HL-60/S4 (cell line): Measurements from ENCODE around the gene MATR3.
"Not testable (repeated sequence)": the region's sequence is repeated elsewhere in the genome, so short reads cannot be mapped to it uniquely, and the experiment has no call there.

Source experiments
- in situ Hi-C: fragments of 300-500 bp; cut with MboI; formaldehyde crosslinking; loops from 2 replicates; pipeline ENCODE4 v1.14.3; 2022; ENCODE audit warnings: low sequenced_read_pairs

MATR3 gene

DNA sequence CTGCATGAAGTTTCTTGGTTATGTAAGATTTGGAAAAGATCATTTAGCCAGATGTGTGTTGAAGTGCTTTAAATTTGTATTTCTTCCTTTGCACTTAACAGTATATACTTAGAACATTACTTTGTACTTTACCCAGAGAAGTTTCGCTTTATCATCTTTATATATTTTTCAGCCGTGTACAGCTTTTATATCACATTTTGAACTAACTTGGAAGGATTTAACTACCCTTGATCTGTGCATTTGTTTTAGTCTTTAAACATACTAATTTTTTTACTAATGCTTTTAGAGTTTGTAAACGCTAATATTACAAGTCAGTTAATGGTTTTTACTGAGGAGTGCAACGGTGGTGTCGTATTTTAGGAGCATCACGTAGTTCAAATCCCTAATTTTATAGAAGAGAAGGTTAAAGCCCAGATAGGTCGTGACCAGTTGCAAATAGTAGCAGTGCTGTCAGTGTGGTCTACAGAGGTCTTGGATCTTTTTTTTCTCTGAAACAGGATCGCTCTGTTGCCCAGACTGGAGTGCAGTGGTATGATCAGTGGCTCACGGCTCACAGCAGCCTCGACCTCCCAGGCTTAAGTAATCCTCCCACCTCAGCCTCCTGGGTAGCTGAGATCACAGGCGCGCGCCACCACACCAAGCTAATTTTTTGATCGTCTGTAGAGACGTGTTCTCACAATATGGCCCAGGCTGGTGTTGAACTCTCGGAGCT, 2.0 kb downstream of the MATR3 start:
- in situ Hi-C loops, result no loop called here

GRCh38 chr5:139296198-139296597, 2.7 kb downstream of the MATR3 start:
- in situ Hi-C loops, result no loop called here

GRCh38 chr5:139296862-139297326, 3.4 kb downstream of the MATR3 start:
- in situ Hi-C loops, result no loop called here

DNA sequence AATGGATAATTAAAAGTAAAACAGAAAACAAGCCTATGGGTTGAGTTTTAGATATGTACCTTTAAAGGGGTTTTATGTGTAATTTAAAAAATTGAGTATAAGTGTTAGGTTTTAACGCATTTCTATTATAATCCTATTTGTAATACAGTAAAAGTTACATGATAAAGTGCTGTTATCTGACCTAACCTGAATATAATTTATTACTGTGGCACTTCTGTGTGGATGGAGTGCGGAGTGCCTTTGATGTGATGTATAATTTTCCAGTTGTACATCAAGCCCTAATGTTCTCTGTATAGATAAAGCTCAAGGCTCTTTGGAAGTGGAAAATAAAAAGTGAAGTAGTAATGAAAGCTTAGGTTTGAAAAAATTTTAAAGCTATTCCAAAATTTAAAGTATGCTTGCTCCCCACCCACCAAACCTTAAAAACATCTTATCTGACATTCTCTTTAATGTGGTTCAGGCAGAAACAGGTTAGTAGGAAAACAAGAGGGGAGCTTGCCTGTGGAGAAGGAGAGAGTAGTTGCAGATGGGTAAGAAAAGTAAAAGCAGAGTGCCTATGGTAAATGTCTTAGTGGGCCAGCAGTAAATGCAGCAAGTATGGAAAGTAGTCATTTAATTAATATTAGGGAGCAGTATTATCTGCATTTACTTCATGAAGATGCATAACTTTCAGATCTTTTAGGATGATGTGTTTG, 4.0 kb downstream of the MATR3 start:
- in situ Hi-C loops, result no loop called here

DNA sequence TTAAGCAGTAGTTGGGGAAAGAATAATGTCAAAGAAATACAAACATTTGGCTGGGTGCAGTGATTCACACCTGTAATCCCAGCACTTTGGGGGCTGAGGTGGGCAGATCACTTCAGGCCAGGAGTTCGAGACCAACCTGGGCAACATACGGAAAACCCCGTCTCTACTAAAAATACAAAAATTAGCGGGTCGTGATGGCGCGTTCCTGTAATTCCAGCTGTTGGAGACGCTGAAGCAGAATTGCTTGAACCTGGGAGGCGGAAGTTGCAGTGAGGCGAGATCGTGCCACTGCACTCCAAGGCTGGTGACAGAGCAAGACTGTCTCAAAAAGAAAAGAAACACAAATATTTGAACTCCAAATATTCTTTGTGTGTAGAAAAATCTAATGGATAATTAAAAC, 4.7 kb downstream of the MATR3 start:
- in situ Hi-C loops, result no loop called here

- in situ Hi-C loops, result no loop called here
Measured at GRCh38 chr5:139299486-139299885, 5.9 kb downstream of the MATR3 start.

DNA sequence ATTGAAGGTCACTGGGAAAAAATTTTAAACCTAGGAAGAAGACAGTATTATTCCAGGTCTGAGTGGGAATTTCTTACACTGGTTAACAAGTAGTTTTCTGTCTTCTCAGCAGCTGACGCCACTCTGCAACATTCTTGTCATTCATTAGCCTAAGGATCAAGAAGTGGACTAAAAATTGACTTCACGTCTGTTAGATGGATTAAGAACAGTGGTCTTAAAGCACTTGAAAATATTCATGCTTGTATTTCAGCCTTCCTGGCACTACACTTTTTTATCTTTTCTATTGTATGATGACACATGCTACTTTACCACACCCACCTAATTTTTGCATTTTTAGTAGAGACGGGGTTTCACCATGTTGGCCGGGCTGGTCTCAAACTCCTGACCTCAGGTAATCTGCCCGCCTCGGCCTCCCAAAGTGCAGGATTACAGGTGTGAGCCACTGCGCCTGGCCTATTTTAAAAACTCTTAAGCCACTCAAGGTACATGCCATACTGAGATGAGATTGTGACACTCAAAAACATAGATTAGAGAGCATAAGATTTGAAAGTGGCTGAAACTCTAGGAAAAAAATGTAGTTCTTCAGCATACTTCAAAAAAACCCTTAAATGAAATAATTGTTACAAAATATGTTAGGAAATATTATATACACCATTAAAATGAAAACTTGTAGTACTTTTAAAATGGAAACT, 8.4 kb downstream of the MATR3 start:
- in situ Hi-C loops, result no loop called here

- in situ Hi-C loops, result no loop called here
Measured at GRCh38 chr5:139304391-139305324, 11.1 kb downstream of the MATR3 start.

GRCh38 chr5:139306197-139306596, 12.7 kb downstream of the MATR3 start:
- in situ Hi-C loops, result no loop called here

- in situ Hi-C loops, result no loop called here
Measured at GRCh38 chr5:139306628-139307379, 13.3 kb downstream of the MATR3 start.

GRCh38 chr5:139308797-139309196, 15.3 kb downstream of the MATR3 start:
- in situ Hi-C loops, result no loop called here

- in situ Hi-C loops, result not testable (repeated sequence)
Measured at GRCh38 chr5:139310715-139311186, 17.2 kb downstream of the MATR3 start.

DNA sequence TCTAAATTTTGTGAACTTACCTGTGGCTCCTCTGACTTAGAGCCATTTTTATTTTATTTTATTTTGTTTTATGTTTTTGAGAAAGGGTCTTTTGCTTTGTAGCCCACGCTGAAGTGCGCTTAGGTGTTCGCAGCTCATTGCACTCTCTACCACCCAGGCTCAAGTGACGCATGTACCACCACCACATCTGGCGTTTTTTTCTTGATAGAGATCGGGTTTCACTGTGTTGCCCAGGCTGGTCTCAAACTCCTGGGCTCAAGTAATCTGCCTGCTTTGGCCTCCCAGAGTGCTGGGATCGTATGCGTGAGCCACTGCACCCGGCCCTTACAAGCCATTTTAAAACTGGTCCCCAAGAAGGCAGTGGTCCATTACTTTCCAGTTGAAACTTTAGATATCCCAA, 18.5 kb downstream of the MATR3 start:
- in situ Hi-C loops, result no loop called here

- in situ Hi-C loops, result no loop called here
Measured at GRCh38 chr5:139314276-139314675, 20.7 kb downstream of the MATR3 start.

- in situ Hi-C loops, result no loop called here
Measured at GRCh38 chr5:139315056-139315615, 21.6 kb downstream of the MATR3 start.

GRCh38 chr5:139335811-139336210, 42.3 kb downstream of the MATR3 start:
- in situ Hi-C loops, result no loop called here

- in situ Hi-C loops, result no loop called here
Measured at GRCh38 chr5:139340051-139340450, 46.5 kb downstream of the MATR3 start.

DNA sequence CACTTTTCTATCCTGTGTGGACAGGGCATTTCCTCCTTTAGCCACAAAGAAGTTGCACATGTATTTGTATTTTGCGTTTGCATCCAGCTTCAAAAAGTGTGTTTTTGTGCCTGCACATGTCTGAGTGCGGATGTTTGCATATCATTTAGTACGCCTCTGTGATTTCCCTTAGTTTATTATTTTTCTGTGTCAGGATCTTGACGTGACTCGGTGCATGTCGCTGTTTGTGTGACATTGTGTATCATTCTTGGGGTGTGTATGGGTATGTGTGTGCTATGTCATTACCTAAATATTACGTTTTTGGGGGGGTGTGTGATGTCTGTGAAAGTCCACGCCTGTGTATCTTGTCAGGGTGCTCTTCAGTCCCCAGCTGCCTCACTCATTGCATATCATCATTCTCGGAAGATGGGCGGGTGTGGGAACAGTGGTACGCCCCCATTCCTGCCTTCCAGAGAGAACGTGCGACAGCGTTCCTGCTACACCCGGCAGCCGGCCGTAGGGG, 47.7 kb downstream of the MATR3 start:
- in situ Hi-C loops, result no loop called here

DNA sequence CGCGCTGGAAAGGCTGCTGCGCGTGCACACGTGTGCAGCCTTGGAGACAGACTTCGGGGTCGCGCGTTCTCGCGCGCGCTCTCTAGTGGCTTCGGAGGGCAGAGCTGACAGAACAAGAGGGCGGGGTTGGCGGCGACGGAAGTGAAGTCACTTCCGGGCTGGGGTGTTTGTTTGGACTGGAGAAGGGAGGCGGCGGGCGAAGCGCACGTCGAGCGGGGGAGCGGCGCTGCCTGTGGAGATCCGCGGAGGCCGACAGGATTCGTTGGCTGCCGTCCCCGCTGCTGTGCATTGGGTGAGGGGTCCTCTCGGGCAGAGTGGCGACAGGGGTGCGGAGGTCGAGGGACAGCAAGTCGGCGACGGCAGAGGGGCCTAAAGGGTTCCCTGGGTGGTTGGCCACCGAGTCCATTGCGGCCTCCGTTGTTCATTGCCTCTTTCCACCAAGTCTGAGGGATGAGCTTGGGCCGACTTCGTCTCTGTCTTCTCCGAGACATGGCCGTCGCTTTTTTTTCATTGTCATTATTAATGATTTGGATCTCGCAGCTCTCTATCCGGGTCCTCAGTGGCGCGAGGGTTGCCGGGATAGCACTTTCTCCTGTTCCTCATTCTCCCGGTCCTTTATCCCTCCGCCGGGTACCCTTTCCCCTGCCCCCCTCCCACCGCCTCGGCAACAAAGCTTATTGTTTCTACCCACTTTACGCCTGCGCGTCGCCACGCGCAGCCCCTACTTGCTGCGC, 48.3 kb downstream of the MATR3 start, which contains the start of gene PAIP2:
Gene PAIP2 (plus strand): TSS at position 166 of the 734 bp plus-strand sequence. CDS start 21,931 bp downstream, outside the sequence.
- in situ Hi-C loops, result no loop called here
